SU-DHL-6 (cell line): ENCODE data around the gene GALNT15.

ENCODE experiments used
- CTCF ChIP-seq: fragments of 200-600 bp; sonication (generic); IDR thresholded peaks from one replicate; pipeline ENCODE4 v1.5.1; 2017; ENCODE audit warnings: antibody characterized with exemption, mild to moderate bottlenecking, low read length, moderate library complexity; ENCODE audit not compliant: insufficient read depth, poor library complexity, severe bottlenecking
- EZH2phosphoT487 ChIP-seq: fragments of 200-600 bp; sonication (generic), shearing (Covaris generic); conservative IDR thresholded peaks from 2 replicates; pipeline ENCODE4 v1.6.1; 2018; ENCODE audit warnings: mild to moderate bottlenecking, antibody characterized with exemption, low read length, moderate library complexity, mixed read lengths

- no peak for TF ChIP-seq CTCF
- TF ChIP-seq EZH2phosphoT487 = no peak
Measured at GRCh38 chr3:16151109-16151508, 23.4 kb upstream of the GALNT15 start.
